H1 (cell line): ENCODE data around the gene CX3CL1. TPM values are rescaled to one million over a fixed set of nuclear protein-coding genes. Genes with fewer than 3 reads are reported as not detected.

Experiments
- CTCF ChIA-PET: fragments of 300-600 bp; sonication (Branson Sonifier 250); formaldehyde crosslinking; loops from one replicate; lab custom pipeline; 2021; ENCODE audit not compliant: partially characterized antibody; lab: Charles Lee
- POLR2A ChIA-PET: fragments of 300-600 bp; sonication (Branson Sonifier 250); formaldehyde crosslinking; loops from one replicate; lab custom pipeline; 2021; ENCODE audit warnings: inconsistent platforms; ENCODE audit not compliant: partially characterized antibody; lab: Charles Lee
- DNase-seq, 2 experiments: peaks; one replicate each; pipeline versions ENCODE4 v3.0.0 to v3.0.0-alpha.2; 2010 to 2022; ENCODE audit warnings: low spot score in 2 of 2, low read depth in 1 of 2, mixed read lengths in 1 of 2
- FAIRE-seq: peaks from 2 replicates; lab custom pipeline; 2011; peaks lifted over from hg19 to GRCh38; lab: Jason Lieb, UNC
- H2AFZ ChIP-seq: 2 replicates; pipeline ENCODE4 v1.8.1; 2012; ENCODE audit warnings: low read length, inconsistent platforms
- H2AK5ac ChIP-seq: 2 replicates; pipeline ENCODE4 v1.6.1; 2013; ENCODE audit warnings: low read depth, low read length
- H2BK120ac ChIP-seq: replicated peaks from 2 replicates; pipeline ENCODE3; 2013; ENCODE audit warnings: low read depth, low read length, inconsistent platforms
- H2BK12ac ChIP-seq: 2 replicates; pipeline ENCODE4 v1.6.1; 2013; ENCODE audit warnings: low read depth, low read length
- H2BK15ac ChIP-seq: 2 replicates; pipeline ENCODE4 v1.6.1; 2013; ENCODE audit warnings: low read length
- H2BK20ac ChIP-seq: 2 replicates; pipeline ENCODE4 v1.6.1; 2013; ENCODE audit warnings: low read length
- H2BK5ac ChIP-seq: 2 replicates; pipeline ENCODE4 v1.6.1; 2013; ENCODE audit warnings: low read depth, low read length
- H3K14ac ChIP-seq: 2 replicates; pipeline ENCODE4 v1.6.1; 2013; ENCODE audit warnings: inconsistent platforms; ENCODE audit not compliant: insufficient read length
- H3K18ac ChIP-seq: 2 replicates; pipeline ENCODE4 v1.6.1; 2013; ENCODE audit warnings: low read length; ENCODE audit errors: extremely low read depth
- H3K23ac ChIP-seq: 2 replicates; pipeline ENCODE4 v1.6.1; 2013; ENCODE audit warnings: inconsistent platforms; ENCODE audit not compliant: insufficient read length
- H3K23me2 ChIP-seq: 2 replicates; pipeline ENCODE4 v1.6.1; 2013; ENCODE audit warnings: low read depth, low read length
- H3K27ac ChIP-seq: 2 replicates; pipeline ENCODE4 v1.6.1; 2011; ENCODE audit warnings: low read depth, low read length, inconsistent platforms
- H3K27me3 ChIP-seq, 4 experiments: replicated peaks in 1 of 4; 1 replicate in 1 of 4; 2 replicates in 3 of 4; pipeline versions ENCODE4 v1.6.1 to v1.8.1; 2011 to 2013; ENCODE audit warnings: low read length in 3 of 4, mild to moderate bottlenecking in 3 of 4, inconsistent platforms in 2 of 4, mixed read lengths in 2 of 4, moderate library complexity in 1 of 4; ENCODE audit not compliant: control insufficient read depth in 3 of 4, insufficient read depth in 3 of 4; ENCODE audit errors: extremely low read depth in 1 of 4
- H3K36me3 ChIP-seq, 4 experiments: 2 replicates each; pipeline versions ENCODE4 v1.6.1 to v1.8.1; 2011 to 2013; ENCODE audit warnings: mild to moderate bottlenecking in 4 of 4, low read length in 3 of 4, moderate library complexity in 2 of 4, control low read depth in 1 of 4, inconsistent platforms in 1 of 4; ENCODE audit not compliant: insufficient read depth in 4 of 4, control insufficient read depth in 2 of 4
- H3K4ac ChIP-seq: replicated peaks from 2 replicates; pipeline ENCODE3; 2013; ENCODE audit warnings: low read length, low read depth, mixed read lengths, inconsistent platforms; ENCODE audit not compliant: insufficient read length
- H3K4me1 ChIP-seq, 4 experiments: replicated peaks in 1 of 4; 1 replicate in 1 of 4; 2 replicates in 3 of 4; pipeline versions ENCODE4 v1.6.1 to v1.8.1; 2011 to 2013; ENCODE audit warnings: low read length in 3 of 4, inconsistent platforms in 2 of 4, mixed read lengths in 1 of 4; ENCODE audit not compliant: insufficient read depth in 4 of 4, control insufficient read depth in 3 of 4
- H3K4me2 ChIP-seq, 2 experiments: 2 replicates each; pipeline versions ENCODE4 v1.6.1 to v1.8.1; 2011 to 2013; ENCODE audit warnings: low read depth in 2 of 2, low read length in 2 of 2, control low read depth in 1 of 2, inconsistent platforms in 1 of 2, mild to moderate bottlenecking in 1 of 2; ENCODE audit not compliant: insufficient read depth in 1 of 2
- H3K4me3 ChIP-seq, 4 experiments: fragments of 200-600, 300-600 bp in 1 of 4; sonication (generic), shearing (Covaris generic), sonication (Bioruptor Twin) in 1 of 4; 2 replicates each; pipeline versions ENCODE4 v1.5.1 to v1.8.1; 2011 to 2016; ENCODE audit warnings: low read length in 4 of 4, low read depth in 3 of 4, control low read depth in 2 of 4, inconsistent platforms in 2 of 4, mild to moderate bottlenecking in 2 of 4, mixed read lengths in 1 of 4, moderate library complexity in 1 of 4; ENCODE audit not compliant: insufficient read depth in 2 of 4; ENCODE audit errors: extremely low read depth in 1 of 4
- H3K56ac ChIP-seq: replicated peaks from 2 replicates; pipeline ENCODE3; 2013; ENCODE audit warnings: low read depth, mild to moderate bottlenecking, mixed read lengths, low read length, inconsistent platforms; ENCODE audit not compliant: insufficient read length
- H3K79me1 ChIP-seq: 2 replicates; pipeline ENCODE4 v1.6.1; 2013; ENCODE audit warnings: low read depth, low read length, control low read depth
- H3K79me2 ChIP-seq, 2 experiments: 2 replicates each; pipeline versions ENCODE4 v1.6.1 to v1.8.1; 2012 to 2013; ENCODE audit warnings: low read length in 2 of 2, mild to moderate bottlenecking in 2 of 2, inconsistent platforms in 1 of 2; ENCODE audit not compliant: insufficient read depth in 2 of 2, control insufficient read depth in 1 of 2
- H3K9ac ChIP-seq, 4 experiments: replicated peaks in 1 of 4; 1 replicate in 1 of 4; 2 replicates in 3 of 4; pipeline versions ENCODE4 v1.6.1 to v1.8.1; 2011 to 2013; ENCODE audit warnings: low read depth in 3 of 4, low read length in 3 of 4, control low read depth in 2 of 4, mild to moderate bottlenecking in 2 of 4, moderate library complexity in 2 of 4, inconsistent platforms in 1 of 4; ENCODE audit errors: extremely low read depth in 1 of 4
- H3K9me3 ChIP-seq, 2 experiments: 2 replicates each; pipeline versions ENCODE4 v1.6.1 to v1.8.1; 2012 to 2013; ENCODE audit warnings: mild to moderate bottlenecking in 2 of 2, moderate library complexity in 2 of 2, control low read depth in 1 of 2, inconsistent platforms in 1 of 2, low read depth in 1 of 2, low read length in 1 of 2, mixed read lengths in 1 of 2; ENCODE audit not compliant: insufficient read depth in 2 of 2
- H4K20me1 ChIP-seq, 2 experiments: replicated peaks in 1 of 2; 2 replicates each; pipeline versions ENCODE3 to v1.8.1; 2011 to 2013; ENCODE audit warnings: inconsistent platforms in 2 of 2, low read length in 2 of 2, mild to moderate bottlenecking in 1 of 2; ENCODE audit not compliant: insufficient read depth in 2 of 2, control insufficient read depth in 1 of 2
- H4K5ac ChIP-seq: 2 replicates; pipeline ENCODE4 v1.6.1; 2013; ENCODE audit warnings: low read length, low read depth, mixed read lengths, inconsistent platforms; ENCODE audit not compliant: insufficient read length
- H4K8ac ChIP-seq: 2 replicates; pipeline ENCODE4 v1.8.0; 2013; ENCODE audit warnings: mild to moderate bottlenecking, moderate library complexity, low read length, inconsistent platforms; ENCODE audit not compliant: insufficient read depth; ENCODE audit errors: extremely low read depth
- H4K91ac ChIP-seq: replicated peaks from 2 replicates; pipeline ENCODE3; 2013; ENCODE audit warnings: low read length, mixed read lengths, inconsistent platforms; ENCODE audit not compliant: insufficient read length
- ASH2L ChIP-seq: fragments of 200-600, 300-600 bp; sonication (generic); IDR thresholded peaks from one replicate; pipeline ENCODE4 v1.7.1; 2017; ENCODE audit warnings: low read length
- CHD2 ChIP-seq: IDR thresholded peaks from 2 replicates; pipeline ENCODE4 v1.6.1; 2012; ENCODE audit warnings: low read length, improper control_type of control experiment
- CTBP2 ChIP-seq: IDR thresholded peaks from 2 replicates; pipeline ENCODE4 v1.7.0; 2011; ENCODE audit warnings: borderline replicate concordance, mild to moderate bottlenecking, moderate library complexity, mixed read lengths, low read length; ENCODE audit not compliant: insufficient read depth, insufficient read length
- EP300 ChIP-seq, 2 experiments: IDR thresholded peaks; 1 replicate in 1 of 2; 2 replicates in 1 of 2; pipeline ENCODE4 v1.6.1; 2011 to 2012; ENCODE audit warnings: low read depth in 2 of 2, low read length in 2 of 2, mild to moderate bottlenecking in 2 of 2, borderline replicate concordance in 1 of 2, inconsistent platforms in 1 of 2, moderate library complexity in 1 of 2
- EZH2 ChIP-seq: fragments of 200-600 bp; sonication (generic); IDR thresholded peaks from 2 replicates; pipeline ENCODE4 v1.7.1; 2012; ENCODE audit warnings: low read depth, mild to moderate bottlenecking, moderate library complexity, low read length, inconsistent platforms; ENCODE audit not compliant: severe bottlenecking
- HDAC2 ChIP-seq, 2 experiments: fragments of 300-600 bp in 1 of 2; sonication (generic) in 1 of 2; IDR thresholded peaks; 2 replicates each; pipeline ENCODE4 v1.6.1; 2011 to 2012; ENCODE audit warnings: low read depth in 2 of 2, low read length in 2 of 2, mild to moderate bottlenecking in 2 of 2, moderate library complexity in 2 of 2, borderline replicate concordance in 1 of 2, inconsistent platforms in 1 of 2
- JUN ChIP-seq: IDR thresholded peaks from 2 replicates; pipeline ENCODE4 v1.6.1; 2011; ENCODE audit warnings: low read depth, mild to moderate bottlenecking, improper control_type of control experiment, low read length
- KDM5A ChIP-seq: fragments of 200-600 bp; IDR thresholded peaks from 2 replicates; pipeline ENCODE4 v1.7.1; 2012; ENCODE audit warnings: mild to moderate bottlenecking, low read length, inconsistent platforms, mixed read lengths
- WGBS, 2 experiments: shearing (Covaris generic) in 1 of 2; methylation state at CpG; one replicate each; pipeline versions ENCODE4 v1.1.6 to v1.1.7; 2013 to 2015; ENCODE audit warnings: low lambda C conversion rate in 2 of 2, mixed read lengths in 2 of 2, inconsistent platforms in 1 of 2, low coverage in 1 of 2, missing lambda C conversion rate in 1 of 2; ENCODE audit not compliant: insufficient replicate concordance in 2 of 2, insufficient coverage in 1 of 2, insufficient read length in 1 of 2; ENCODE audit errors: extremely low coverage in 1 of 2, missing lambda C conversion rate in 1 of 2; 5-methylcytosine and 5-hydroxymethylcytosine counted together
- polyA plus RNA-seq, 7 experiments: library from polyadenylated mRNA; depleted of rRNA in 3 of 7; stranded (reverse) in 5 of 7; unstranded in 2 of 7; fragments of >200 nt in 5 of 7; fragments of 200-250 nt in 2 of 7; gene quantifications; 1 replicate in 5 of 7; 2 replicates in 1 of 7; 4 replicates in 1 of 7; pipeline versions ENCODE4 v1.2.1 to v1.2.3, GENCODE V29; 2011 to 2013; ENCODE audit warnings: missing spikeins in 2 of 7, mixed read lengths in 2 of 7
- total RNA-seq: library from RNA; stranded (reverse); fragmentation: NEBNext Ultra II Directional; extraction: Animal tissue kit (Norgen Biotek cat#: 25700); gene quantifications from 2 replicates; pipeline ENCODE4 v1.2.1, GENCODE V29; 2021

CX3CL1 gene
- total and polyA plus RNA-seq, 2 of the 8 experiments (the other 6 are each of a cell fraction or from before 2014, with no cell fraction given), result 1.4 to 3.0 TPM

DNA sequence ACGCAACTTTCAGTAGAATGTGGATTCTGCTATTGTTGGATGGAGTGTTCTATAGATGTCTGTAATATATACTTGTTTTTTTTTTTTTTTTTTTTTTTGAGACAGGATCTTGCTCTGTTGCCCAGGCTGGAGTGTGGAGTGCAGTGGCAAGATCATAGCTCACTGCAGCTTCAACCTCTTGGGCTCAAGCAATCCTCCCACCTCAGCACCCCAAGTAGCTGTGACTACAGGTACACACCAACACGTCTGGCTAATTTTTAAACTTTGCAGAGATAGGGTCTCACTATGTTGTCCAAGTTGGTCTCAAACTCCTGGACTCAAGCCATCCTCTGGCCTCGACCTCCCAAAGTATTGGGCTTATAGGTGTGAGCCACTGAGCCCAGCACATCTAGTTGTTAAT is 40.9 kb upstream of the CX3CL1 start:
- no peak overlapping the region for H4K8ac ChIP-seq
- no peak overlapping the region for H3K27ac ChIP-seq
- no peak overlapping the region for H4K5ac ChIP-seq
- FAIRE-seq, result no peak
- H3K9me3 ChIP-seq, result peaks cover 0 to 1% of the 10 kb centered on the region in 2 experiments; a peak in 1 of 4 replicates
- no peaks in the 10 kb centered on the region for H3K79me2 ChIP-seq
- no peak overlapping the region for H2BK5ac ChIP-seq
- POLR2A ChIA-PET, result no interaction called here
- CTCF ChIA-PET, result interaction anchor here (0.6 to 1.9 kb wide), 3 partner anchors 9 to 297 kb away, joined by 3 to 7 read pairs (median 3); no protein-coding TSS in a partner anchor
- no peak overlapping the region for H2BK120ac ChIP-seq
- H2AFZ ChIP-seq, result no peak overlapping the region
- H4K20me1 ChIP-seq, result no peaks in the 10 kb centered on the region
- H3K4me3 ChIP-seq, result no peak overlapping the region
- no peaks in the 10 kb centered on the region for H3K27me3 ChIP-seq
- H2BK12ac ChIP-seq, result no peak overlapping the region
- no peak overlapping the region for H3K4me2 ChIP-seq
- no peak overlapping the region for H3K14ac ChIP-seq
- H3K79me1 ChIP-seq, result no peaks in the 10 kb centered on the region
- no peaks in the 10 kb centered on the region for H3K23me2 ChIP-seq
- H2AK5ac ChIP-seq, result no peak overlapping the region
- no peaks in the 10 kb centered on the region for H3K4me1 ChIP-seq
- no peak for DNase-seq
- H2BK20ac ChIP-seq, result no peak overlapping the region
- no peak overlapping the region for H3K56ac ChIP-seq
- no peak overlapping the region for H3K23ac ChIP-seq
- H3K4ac ChIP-seq, result no peak overlapping the region
- no peak overlapping the region for H2BK15ac ChIP-seq
- no peak overlapping the region for H4K91ac ChIP-seq
- no peaks in the 10 kb centered on the region for H3K36me3 ChIP-seq
- 88% methylated on average over 3 of the region's 3 CpGs; no CpG with 5 or more reads in 1 of the 2 experiments for whole genome bisulfite sequencing, 2 experiments
- H3K18ac ChIP-seq, result no peak overlapping the region
- TF ChIP-seq CHD2 (no peak), JUN (no peak), KDM5A (no peak), EP300 (IDR thresholded peaks at IDR 0.05; ENCODE audit: borderline replicate concordance in 1 of 2, low read depth in 2 of 2, low read length in 2 of 2) (no peak), CTBP2 (no peak), HDAC2 (IDR thresholded peaks at IDR 0.05; ENCODE audit: borderline replicate concordance in 1 of 2, low read depth in 2 of 2, low read length in 2 of 2) (no peak), ASH2L (no peak), EZH2 (no peak)
- no peak overlapping the region for H3K9ac ChIP-seq
